Bronchial epithelial cell (primary cell): ENCODE results near the gene CMBL. TPM values are rescaled to one million over a fixed set of nuclear protein-coding genes. Genes with fewer than 3 reads are reported as not detected.
"Not testable (repeated sequence)": the region's sequence is repeated elsewhere in the genome, so short reads cannot be mapped to it uniquely, and the experiment has no call there.

Source experiments
- DNase-seq: peaks from one replicate; pipeline ENCODE4 v3.0.0-alpha.2; 2010; ENCODE audit warnings: low read depth
- FAIRE-seq: peaks from 2 replicates; lab custom pipeline; 2011; peaks lifted over from hg19 to GRCh38; lab: Jason Lieb, UNC
- H3K27me3 ChIP-seq: 2 replicates; pipeline ENCODE4 v1.5.1; 2011; ENCODE audit warnings: low read length; ENCODE audit not compliant: control insufficient read depth, insufficient read depth
- H3K36me3 ChIP-seq: 2 replicates; pipeline ENCODE4 v1.5.1; 2011; ENCODE audit warnings: low read length; ENCODE audit not compliant: control insufficient read depth, insufficient read depth
- H3K4me3 ChIP-seq: 2 replicates; pipeline ENCODE4 v1.5.1; 2011; ENCODE audit warnings: mild to moderate bottlenecking, low read depth, low read length, control low read depth
- CTCF ChIP-seq: IDR thresholded peaks from 2 replicates; pipeline ENCODE4 v1.5.1; 2011; ENCODE audit warnings: mild to moderate bottlenecking, moderate library complexity, low read length, control low read depth, inconsistent platforms; ENCODE audit not compliant: insufficient read depth, severe bottlenecking
- total RNA-seq: library from RNA; depleted of rRNA; stranded (reverse); fragments of >200 nt; gene quantifications from 2 replicates; pipeline ENCODE4 v1.2.1, GENCODE V29; 2014

CMBL gene
- total RNA-seq, 1 donor from 2014 or later = 6.1 TPM

- FAIRE-seq (no peak), DNase-seq (no peak)
- Histone ChIP-seq H3K27me3 (no peaks in the 10 kb centered on the region), H3K4me3 (no peak overlapping the region), H3K36me3 (no peaks in the 10 kb centered on the region)
- TF ChIP-seq CTCF = no peak
Observed at GRCh38 chr5:10315824-10316509, 8.3 kb upstream of the CMBL start.

GRCh38 chr5:10315201-10315600 is 7.5 kb upstream of the CMBL start:
- no peaks in the 10 kb centered on the region for H3K27me3 ChIP-seq
- FAIRE-seq = no peak
- DNase-seq = no peak
- no peak for TF ChIP-seq CTCF
- H3K4me3 ChIP-seq = no peak overlapping the region
- no peaks in the 10 kb centered on the region for H3K36me3 ChIP-seq

GRCh38 chr5:10311595-10312425 is 4.1 kb upstream of the CMBL start:
- DNase-seq (no peak), FAIRE-seq (no peak)
- H3K36me3 ChIP-seq = no peaks in the 10 kb centered on the region
- TF ChIP-seq CTCF = no peak
- H3K27me3 ChIP-seq = no peaks in the 10 kb centered on the region
- no peak overlapping the region for H3K4me3 ChIP-seq

GRCh38 chr5:10310835-10311570 is 3.3 kb upstream of the CMBL start:
- not testable (repeated sequence) for H3K4me3 ChIP-seq, H3K27me3 ChIP-seq, FAIRE-seq, H3K36me3 ChIP-seq
- peak; percentile 43 for DNase-seq

GRCh38 chr5:10310066-10310779 is 2.5 kb upstream of the CMBL start:
- DNase-seq = peak; percentile 91
- no peaks in the 10 kb centered on the region for H3K27me3 ChIP-seq
- no peaks in the 10 kb centered on the region for H3K36me3 ChIP-seq
- no peak for FAIRE-seq
- H3K4me3 ChIP-seq = no peak overlapping the region
- TF ChIP-seq CTCF = no peak
